Type B pancreatic cell (in vitro differentiated cells): Measurements from ENCODE around the gene ELL. TPM values are rescaled to one million over a fixed set of nuclear protein-coding genes. Genes with fewer than 3 reads are reported as not detected.

Experiments
- DNase-seq: peaks from one replicate; pipeline ENCODE4 v3.0.0; 2021; ENCODE audit warnings: mixed read lengths; ENCODE audit not compliant: unreplicated experiment; ENCODE audit errors: extremely low spot score
- H3K27ac Mint-ChIP-seq: 2 replicates; pipeline ENCODE4 v1.8.0; 2021; ENCODE audit warnings: mild to moderate bottlenecking, mixed read lengths
- H3K27me3 Mint-ChIP-seq: 2 replicates; pipeline ENCODE4 v1.8.0; 2021; ENCODE audit warnings: mixed read lengths
- H3K36me3 Mint-ChIP-seq: 2 replicates; pipeline ENCODE4 v1.8.0; 2021; ENCODE audit warnings: mixed read lengths
- H3K4me1 Mint-ChIP-seq: one replicate; pipeline ENCODE4 v1.8.0; 2021; ENCODE audit warnings: mixed read lengths; ENCODE audit not compliant: unreplicated experiment
- H3K4me3 Mint-ChIP-seq: 2 replicates; pipeline ENCODE4 v1.8.0; 2021; ENCODE audit warnings: mild to moderate bottlenecking, mixed read lengths
- H3K9me3 Mint-ChIP-seq: 2 replicates; pipeline ENCODE4 v1.8.0; 2021; ENCODE audit warnings: mixed read lengths
- CTCF ChIP-seq: fragments of 200-600 bp; sonication (generic); conservative IDR thresholded peaks from 2 replicates; pipeline ENCODE4 v1.5.0; 2021; ENCODE audit warnings: antibody characterized with exemption, mild to moderate bottlenecking
- total RNA-seq: library from RNA; stranded (reverse); gene quantifications from 2 replicates; pipeline ENCODE4 v1.2.1, GENCODE V29; 2021; ENCODE audit warnings: low replicate concordance

The ELL gene
- total RNA-seq, 1 donor from 2014 or later, result 13.6 TPM

- Mint-ChIP-seq H3K27ac (no peak overlapping the region), H3K9me3 (no peaks in the 10 kb centered on the region), H3K36me3 (no peaks in the 10 kb centered on the region), H3K4me1 (peaks cover 15% of the 10 kb centered on the region), H3K27me3 (no peaks in the 10 kb centered on the region), H3K4me3 (peak overlapping the region; percentile 31)
- TF ChIP-seq CTCF, result no peak
- DNase-seq, result peak; percentile 93
Observed at GRCh38 chr19:18428787-18429674, 92.8 kb downstream of the ELL start.

GRCh38 chr19:18428173-18428786 lies 93.6 kb downstream of the ELL start:
- H3K27me3 Mint-ChIP-seq, result no peaks in the 10 kb centered on the region
- H3K9me3 Mint-ChIP-seq, result no peaks in the 10 kb centered on the region
- no peak for DNase-seq
- H3K4me3 Mint-ChIP-seq, result no peak overlapping the region
- no peaks in the 10 kb centered on the region for H3K36me3 Mint-ChIP-seq
- no peak for TF ChIP-seq CTCF
- H3K4me1 Mint-ChIP-seq, result peaks cover 20% of the 10 kb centered on the region
- no peak overlapping the region for H3K27ac Mint-ChIP-seq

- TF ChIP-seq CTCF, result no peak
- H3K4me3 Mint-ChIP-seq, result no peak overlapping the region
- peaks cover 26% of the 10 kb centered on the region for H3K4me1 Mint-ChIP-seq
- no peaks in the 10 kb centered on the region for H3K36me3 Mint-ChIP-seq
- no peaks in the 10 kb centered on the region for H3K27me3 Mint-ChIP-seq
- no peak overlapping the region for H3K27ac Mint-ChIP-seq
- DNase-seq, result no peak
- H3K9me3 Mint-ChIP-seq, result no peaks in the 10 kb centered on the region
Observed at GRCh38 chr19:18427743-18428113, 94.1 kb downstream of the ELL start.

GRCh38 chr19:18427080-18427742 lies 94.7 kb downstream of the ELL start:
- H3K4me1 Mint-ChIP-seq, result peaks cover 27% of the 10 kb centered on the region
- H3K27ac Mint-ChIP-seq, result no peak overlapping the region
- no peak for DNase-seq
- no peaks in the 10 kb centered on the region for H3K36me3 Mint-ChIP-seq
- H3K9me3 Mint-ChIP-seq, result no peaks in the 10 kb centered on the region
- no peaks in the 10 kb centered on the region for H3K27me3 Mint-ChIP-seq
- H3K4me3 Mint-ChIP-seq, result no peak overlapping the region
- no peak for TF ChIP-seq CTCF

GRCh38 chr19:18426416-18426767 lies 95.5 kb downstream of the ELL start:
- Mint-ChIP-seq H3K36me3 (no peaks in the 10 kb centered on the region), H3K4me1 (peaks cover 29% of the 10 kb centered on the region), H3K4me3 (no peak overlapping the region), H3K27me3 (no peaks in the 10 kb centered on the region), H3K9me3 (no peaks in the 10 kb centered on the region), H3K27ac (no peak overlapping the region)
- DNase-seq, result no peak
- TF ChIP-seq CTCF, result no peak
